Skin epidermis (tissue), 12 donors: Measurements from ENCODE around the gene APOBEC3G.

Source experiments
- H3K27ac ChIP-seq, 21 experiments: fragments of 200-600 bp; sonication (generic) in 11 of 21; one replicate each; pipeline ENCODE4 v1.5.0; 2020; ENCODE audit warnings: mild to moderate bottlenecking in 3 of 21, inconsistent platforms in 2 of 21, moderate library complexity in 2 of 21
- H3K4me3 ChIP-seq, 7 experiments: fragments of 200-600 bp; sonication (generic) in 2 of 7; one replicate each; pipeline ENCODE4 v1.5.0; 2020; ENCODE audit warnings: inconsistent platforms in 2 of 7, mild to moderate bottlenecking in 2 of 7, moderate library complexity in 1 of 7

The APOBEC3G gene

DNA sequence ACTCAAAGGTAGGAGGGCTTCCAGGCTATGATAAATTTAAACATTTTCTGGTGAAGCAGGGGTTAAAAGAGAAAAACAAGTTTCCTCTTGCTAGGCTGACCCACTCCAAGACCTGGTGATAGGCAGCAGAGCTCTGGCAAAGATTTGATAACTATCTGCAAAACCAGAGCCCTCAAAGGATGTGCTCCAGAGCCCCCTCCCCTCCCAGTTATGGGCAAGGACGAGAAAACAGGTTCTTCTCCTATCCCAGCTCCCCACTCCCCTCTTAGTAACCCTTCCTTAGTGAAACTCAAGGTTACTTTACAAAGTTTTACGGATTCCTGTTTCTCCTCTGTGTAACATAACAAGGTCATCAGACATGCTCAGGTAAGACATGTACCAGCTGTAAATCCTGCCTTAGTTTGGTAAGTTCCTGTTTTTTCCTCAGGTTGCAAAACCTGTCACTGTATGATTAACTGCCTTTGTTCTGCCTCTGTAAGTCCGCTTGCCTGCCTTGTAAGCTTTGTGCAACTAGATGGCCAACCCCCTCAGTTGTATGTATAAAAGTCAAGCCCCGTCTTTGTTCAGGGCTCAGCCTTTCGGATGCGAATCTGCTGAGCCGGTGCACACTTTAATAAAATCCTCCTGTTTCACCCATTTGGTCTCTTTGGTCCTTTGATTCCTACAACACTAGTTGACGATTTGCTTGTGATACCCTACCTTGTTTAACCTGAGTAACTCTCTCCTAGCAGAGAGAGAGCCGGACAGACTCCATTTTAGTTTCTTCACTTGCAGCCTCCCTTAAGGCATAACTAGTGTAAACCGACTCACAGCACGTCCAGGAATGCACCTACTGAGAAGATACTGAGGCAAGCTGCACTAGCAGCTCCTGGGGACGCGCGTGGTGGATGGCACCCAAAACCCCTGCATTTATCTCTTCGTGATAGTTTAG lies 33.8 kb downstream of the APOBEC3G start:
- H3K4me3 ChIP-seq: no peak overlapping the region
- no peak overlapping the region for H3K27ac ChIP-seq

DNA sequence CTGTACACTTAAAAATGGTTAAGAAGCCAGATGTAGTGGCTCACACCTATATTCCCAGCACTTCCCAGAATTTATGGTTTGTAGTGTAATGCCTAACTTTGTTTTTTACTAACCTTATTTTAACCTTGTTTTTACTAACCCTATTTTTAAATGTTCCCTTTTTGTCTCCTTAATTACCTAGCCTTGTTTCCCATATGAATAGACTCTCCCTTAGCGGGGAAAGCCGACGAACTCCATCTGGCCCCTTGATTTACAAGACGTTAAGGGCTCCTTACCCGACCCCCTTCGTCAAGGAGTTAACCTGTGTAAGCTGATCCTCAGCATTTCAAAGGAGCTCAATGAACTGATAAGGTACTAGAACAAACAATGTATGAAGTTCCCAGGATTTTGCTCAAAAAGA lies 37.0 kb downstream of the APOBEC3G start:
- Histone ChIP-seq H3K4me3 (no peak overlapping the region), H3K27ac (no peak overlapping the region)

DNA sequence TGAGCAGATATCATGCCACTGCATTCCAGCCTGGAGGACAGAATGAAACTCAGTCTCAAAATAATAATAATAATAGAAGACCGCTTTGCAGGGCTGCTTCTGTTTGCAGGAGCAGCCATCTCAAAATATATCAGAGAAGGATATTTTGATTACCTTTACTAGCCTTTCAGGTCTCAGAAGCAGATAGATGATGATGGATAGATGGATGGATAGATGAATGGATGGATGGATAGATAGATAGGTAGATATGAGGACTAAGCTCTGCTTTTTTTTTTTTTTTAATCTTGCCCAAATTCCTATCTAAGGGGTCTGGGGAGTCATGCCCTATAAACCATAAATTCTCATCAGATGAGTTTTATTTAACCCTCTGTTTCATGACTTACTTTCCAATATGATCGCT lies 38.5 kb downstream of the APOBEC3G start:
- H3K27ac ChIP-seq: peak overlapping the region in 3 of 21 experiments; percentile 31 to 71 (median 53)
- no peak overlapping the region for H3K4me3 ChIP-seq

DNA sequence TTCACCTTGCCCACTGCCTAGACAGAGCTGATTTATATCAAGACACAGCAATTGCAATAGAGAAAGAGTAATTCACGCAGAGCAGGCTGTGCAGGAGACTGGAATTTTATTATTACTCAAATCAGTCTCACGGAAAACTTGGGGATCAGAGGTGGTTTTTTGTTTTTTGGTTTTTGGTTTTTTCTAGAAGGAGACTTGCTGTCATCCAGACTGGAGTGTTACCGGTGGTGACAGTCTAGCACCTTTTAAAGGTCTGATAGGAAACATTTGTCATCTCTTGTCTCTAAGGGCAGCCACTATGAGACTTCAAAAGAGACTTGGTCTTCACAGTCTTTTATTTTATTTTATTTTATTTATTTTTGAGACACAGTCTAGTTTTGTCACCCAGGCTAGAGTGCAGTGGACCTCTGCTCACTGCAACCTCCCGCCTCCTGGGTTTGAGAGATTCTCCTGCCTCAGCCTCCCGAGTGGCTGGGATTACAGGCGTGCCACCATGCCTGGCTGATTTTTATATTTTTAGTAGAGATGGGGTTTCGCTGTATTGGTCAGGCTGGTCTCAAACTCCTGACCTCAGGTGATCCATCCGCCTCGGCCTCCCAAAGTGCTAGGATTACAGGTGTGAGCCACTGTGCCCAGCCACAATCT lies 39.0 kb downstream of the APOBEC3G start:
- H3K4me3 ChIP-seq: no peak overlapping the region
- H3K27ac ChIP-seq: peak overlapping the region in 7 of 21 experiments; percentile 12 to 71 (median 31)

DNA sequence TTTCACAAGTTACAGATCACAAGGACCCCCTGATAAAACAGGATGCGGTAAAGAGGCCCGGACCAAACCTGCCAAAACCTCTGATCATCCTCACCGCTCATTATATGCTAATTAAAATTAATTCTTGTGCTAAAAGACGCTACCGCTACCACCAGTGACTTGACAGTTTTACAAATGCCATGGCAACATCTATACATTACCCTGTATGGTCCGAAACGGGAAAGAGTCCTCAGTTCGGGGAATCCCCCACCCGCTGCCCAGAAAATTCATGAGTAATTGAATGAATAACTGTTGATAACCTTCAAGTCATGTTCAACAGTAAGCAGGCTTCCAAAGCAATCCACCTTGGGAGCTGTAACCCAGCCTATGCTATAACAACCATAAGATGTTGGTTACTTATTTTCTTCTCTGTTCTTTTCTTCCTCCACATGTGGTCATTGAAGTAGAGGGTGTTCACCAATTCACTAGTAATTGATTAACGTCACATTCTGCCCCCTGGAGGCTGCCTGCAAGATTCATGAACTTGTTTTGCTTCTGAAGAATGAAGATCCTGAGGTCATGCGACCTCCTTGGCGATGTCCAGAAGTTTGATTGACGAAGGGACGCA lies 40.6 kb downstream of the APOBEC3G start:
- no peak overlapping the region for H3K4me3 ChIP-seq
- peak overlapping the region in 7 of 21 experiments; percentile 22 to 71 (median 46) for H3K27ac ChIP-seq

DNA sequence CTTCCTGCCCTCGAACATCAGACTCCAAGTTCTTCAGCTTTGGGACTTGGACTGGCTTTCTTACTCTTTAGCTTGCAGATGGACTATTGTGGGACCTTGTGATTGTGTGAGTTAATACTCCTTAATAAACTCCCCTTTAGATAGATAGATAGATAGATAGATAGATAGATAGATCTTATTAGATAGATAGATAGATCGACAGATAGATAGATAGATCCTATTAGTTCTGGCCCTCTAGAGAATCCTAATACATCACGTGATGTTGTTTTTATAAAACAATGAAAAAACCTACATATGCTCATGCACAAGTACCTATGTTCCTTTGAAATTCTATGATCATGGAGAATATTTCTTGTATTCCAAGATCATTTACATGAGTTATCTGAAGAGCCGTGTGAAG lies 43.9 kb downstream of the APOBEC3G start:
- no peak overlapping the region for H3K27ac ChIP-seq
- no peak overlapping the region for H3K4me3 ChIP-seq

DNA sequence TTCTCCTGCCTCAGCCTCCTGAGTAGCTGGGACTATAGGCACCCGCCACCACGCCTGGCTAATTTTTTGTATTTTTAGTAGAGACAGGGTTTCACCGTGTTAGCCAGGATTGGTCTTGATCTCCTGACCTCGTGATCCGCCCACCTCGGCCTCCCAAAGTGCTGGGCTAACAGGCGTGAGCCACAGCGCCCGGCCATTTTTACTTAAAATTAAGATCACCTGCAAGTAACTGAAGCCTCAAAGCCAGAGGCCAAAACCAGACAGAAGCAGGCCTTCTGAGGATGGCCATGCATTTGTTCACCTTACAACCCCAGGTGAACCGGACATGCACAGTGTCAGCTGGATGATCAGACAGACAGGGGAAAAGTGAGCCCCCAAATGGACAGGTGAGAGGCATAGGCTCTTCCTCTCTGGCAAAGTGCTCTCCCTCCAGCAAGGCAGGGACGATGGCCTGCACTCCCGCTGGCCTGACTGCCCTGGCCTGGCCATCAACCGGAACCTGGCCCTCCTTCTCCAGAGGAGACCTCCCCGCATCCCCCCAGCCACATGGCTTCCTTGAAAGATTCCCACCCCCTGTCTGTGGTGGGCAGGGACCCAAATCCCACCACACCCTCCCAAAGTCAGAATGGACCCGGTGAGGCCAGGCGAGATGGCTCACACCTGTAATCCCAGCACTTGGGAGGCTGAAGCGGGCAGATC lies 45.8 kb downstream of the APOBEC3G start:
- Histone ChIP-seq H3K27ac (no peak overlapping the region), H3K4me3 (no peak overlapping the region)

DNA sequence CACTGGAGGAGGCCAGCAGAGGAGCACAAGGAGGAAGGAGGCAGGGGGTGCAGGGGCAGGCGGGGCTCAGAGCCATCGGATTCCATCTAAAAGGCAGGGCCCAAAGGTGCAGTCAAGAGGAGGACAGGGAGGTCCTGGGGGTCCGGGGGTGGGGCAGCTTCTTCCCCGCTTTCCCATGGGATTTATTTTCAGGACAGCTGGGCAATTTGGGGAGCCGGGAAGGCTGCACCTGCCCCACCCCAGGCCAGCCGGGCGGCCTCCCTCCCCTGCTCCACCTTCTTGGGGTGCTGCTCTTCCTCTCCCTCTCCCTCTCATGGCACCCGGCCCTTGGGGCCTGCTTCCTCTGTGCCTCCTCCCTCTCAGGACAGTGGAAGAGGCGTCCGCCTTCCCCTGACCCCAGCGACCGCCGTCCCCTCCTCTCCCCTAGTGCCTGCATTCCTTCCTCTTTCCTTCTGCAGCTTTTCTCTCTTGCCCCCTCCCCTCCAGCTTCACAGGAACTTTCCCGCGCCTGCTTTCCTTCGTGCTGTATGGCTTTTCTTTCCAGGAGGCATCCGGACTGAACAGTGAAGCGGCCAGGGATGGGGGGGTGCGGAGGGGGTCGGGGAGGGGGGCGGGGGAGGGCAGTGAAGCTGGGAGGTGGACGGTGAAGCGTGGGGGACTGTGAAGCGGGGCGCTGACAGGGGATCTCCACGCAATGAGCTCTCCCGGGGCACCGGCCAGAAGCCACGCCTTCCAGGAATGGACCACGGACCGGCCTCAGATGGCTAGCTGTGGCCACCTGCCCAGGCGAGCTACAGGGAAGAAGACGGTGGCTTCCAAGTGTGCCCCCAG lies 46.9 kb downstream of the APOBEC3G start:
- H3K27ac ChIP-seq: no peak overlapping the region

DNA sequence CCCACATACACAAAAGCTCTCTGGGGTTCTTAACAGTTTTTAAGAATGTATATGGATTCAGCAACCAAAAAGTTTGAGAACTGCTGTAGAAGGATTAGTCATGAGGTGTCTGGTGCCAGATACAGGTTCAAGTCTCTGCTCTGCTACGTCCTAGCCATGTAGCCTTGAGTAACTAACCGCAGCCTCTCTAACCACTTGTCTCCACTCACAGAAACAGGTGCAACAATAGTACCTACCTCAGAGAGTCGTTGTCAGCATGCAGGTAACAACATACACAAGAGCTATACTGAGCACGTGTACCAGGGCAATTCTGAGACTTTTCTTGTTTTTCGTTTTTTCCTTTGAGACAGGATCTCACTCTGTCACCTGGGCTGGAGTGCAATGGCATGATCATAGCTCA lies 48.5 kb downstream of the APOBEC3G start:
- Histone ChIP-seq H3K27ac (no peak overlapping the region), H3K4me3 (no peak overlapping the region)

More for the DNA sequence above, 46.9 kb downstream of the APOBEC3G start:
- no peak overlapping the region for H3K4me3 ChIP-seq

DNA sequence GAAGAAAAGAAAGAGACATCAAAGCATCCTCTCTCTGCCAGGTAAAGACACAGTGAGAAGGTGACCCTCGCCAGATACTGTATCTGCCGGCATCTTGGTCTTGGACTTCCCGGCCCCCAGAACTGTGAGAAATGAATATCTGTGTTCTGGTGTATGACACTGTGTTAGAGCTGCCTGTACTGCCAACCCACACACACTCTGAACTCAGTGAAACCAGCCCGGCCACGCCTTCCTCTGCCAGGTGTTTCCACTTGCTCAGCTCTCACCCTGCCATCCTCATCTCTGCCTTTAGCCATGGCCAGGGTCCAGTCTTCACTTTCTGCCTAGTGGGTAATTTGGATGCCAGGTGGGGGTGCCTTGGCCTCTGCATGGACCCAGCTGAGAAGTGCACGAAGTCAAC lies 51.4 kb downstream of the APOBEC3G start:
- no peak overlapping the region for H3K4me3 ChIP-seq
- no peak overlapping the region for H3K27ac ChIP-seq

DNA sequence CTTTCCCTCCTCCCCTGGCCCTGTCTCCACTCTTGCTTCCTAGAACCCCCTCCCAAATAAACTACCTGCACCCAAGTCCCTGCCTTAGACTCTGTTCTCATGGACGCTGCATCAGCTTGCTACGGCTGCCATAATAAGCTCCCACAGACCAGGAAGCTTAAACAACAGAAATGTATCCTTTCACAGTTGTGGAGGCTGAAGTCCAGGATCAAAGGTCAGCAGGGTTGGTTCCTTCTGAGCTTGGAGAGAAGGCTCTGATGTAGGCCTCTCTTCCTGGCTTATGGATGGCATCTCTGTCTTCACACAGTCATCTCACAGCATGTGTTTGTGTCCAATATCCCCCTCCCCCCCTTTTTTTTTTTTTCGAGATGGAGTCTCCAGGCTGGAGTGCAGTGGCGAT lies 52.0 kb downstream of the APOBEC3G start:
- no peak overlapping the region for H3K27ac ChIP-seq
- no peak overlapping the region for H3K4me3 ChIP-seq

DNA sequence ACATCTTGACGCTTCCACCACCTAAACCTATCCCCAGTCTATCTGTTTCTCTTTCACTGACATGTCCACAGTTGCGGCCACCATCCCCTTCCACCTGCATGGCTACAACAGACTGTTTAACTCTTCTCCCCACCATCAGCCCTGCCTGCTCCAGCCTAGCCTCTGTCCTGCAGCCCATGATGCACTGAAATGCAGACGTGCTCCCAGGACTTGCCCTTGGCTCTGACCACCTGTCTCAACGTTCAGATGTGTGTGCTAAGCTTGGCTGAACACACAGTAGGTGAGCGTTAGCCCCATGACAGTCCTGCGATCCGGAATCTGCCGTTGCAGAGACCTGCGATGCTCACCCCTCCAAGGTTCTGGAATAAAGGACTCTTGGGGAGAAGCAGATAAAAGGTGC lies 52.7 kb downstream of the APOBEC3G start:
- Histone ChIP-seq H3K27ac (no peak overlapping the region), H3K4me3 (no peak overlapping the region)

DNA sequence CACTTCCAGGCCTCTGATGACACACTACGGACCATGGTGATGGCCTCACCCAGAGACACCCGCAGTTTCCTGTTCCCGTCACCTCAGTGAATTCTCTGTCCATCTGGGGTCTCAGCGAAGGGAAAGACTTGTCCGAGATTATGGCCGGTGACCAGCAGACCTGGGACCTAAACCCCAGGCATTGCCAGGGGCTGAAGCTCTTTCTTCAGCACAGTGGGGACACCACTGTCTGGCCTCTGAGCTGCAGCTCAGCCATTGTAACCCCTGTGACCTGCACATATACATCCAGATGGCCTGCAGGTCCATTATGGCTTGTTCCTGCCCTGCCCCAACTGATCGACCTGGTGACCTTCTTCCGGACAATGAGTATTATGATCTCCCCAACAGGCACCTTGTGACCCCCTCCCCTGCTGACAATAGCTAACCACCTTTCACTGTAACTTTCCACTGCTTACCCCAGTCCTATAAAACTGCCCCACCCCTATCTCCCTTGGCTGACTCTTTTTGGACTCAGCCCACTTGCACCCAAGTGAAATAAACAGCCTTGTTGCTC lies 53.2 kb downstream of the APOBEC3G start:
- no peak overlapping the region for H3K27ac ChIP-seq
- no peak overlapping the region for H3K4me3 ChIP-seq

DNA sequence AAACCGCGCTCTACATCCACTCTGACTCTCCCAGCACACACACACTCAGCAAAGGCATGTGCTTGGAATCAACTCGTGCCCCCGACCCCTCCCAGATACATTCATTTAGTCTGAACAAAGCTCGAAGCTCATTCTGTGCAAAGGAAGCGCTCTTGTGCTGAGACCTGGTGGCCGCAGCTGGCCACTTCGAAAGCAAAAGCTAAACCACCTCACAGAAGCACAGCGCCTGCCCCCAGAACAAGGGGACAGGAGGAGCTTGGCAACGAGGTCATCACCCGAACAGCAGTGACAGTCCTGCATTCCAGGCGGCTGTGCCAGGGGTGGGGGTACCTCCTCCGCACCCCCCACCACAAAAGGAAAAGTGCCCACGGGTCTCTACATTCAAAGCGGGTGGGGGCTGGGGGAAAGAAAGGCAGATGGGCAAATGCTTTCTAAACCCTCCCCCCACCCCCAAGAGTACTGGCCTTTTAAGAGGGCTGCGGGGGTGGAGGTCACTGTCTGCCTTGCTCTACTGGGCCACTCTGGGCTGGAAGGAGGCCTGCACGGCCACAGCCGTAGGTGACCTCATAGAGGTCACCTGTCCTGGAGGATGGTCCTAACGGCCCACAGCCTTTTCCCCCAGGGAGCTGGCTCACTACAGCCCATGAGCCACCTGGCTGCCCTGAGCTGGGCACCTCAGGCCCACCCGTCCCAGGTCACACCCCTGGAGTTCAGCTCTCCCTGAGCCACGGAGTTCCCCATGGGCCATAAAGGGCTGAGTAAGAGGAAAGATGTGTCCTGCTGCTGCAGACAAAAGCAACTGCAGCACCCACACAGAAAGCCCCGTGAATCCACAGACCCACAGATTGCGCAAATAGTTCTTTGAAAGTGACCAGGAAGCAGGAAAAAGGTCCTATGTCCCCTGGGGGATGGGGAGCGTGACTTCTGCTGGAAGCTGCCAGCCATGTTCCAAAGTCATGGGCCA lies 54.1 kb downstream of the APOBEC3G start:
- Histone ChIP-seq H3K4me3 (no peak overlapping the region), H3K27ac (peak overlapping the region in 2 of 21 experiments; percentile 9 to 23)

DNA sequence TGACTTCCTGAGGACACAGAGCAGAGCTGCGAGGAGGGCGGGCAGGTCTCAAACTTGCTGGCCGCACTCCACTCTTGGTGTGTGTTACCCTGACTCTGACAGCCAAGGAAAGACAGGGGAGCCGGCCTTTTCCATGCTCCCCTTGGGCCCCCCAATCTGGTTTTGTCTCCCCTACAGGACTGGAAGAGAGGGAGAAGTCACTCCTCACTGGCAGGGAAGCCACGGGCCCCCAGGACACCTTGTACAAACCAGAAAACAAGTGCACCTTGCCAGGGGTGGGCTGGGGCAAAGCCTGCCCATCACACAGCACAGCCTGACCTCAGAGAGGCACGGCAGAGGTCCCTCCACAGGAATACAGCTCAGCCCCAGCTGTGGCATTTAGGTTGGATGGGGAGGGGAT lies 55.2 kb downstream of the APOBEC3G start:
- peak overlapping the region in 1 of 21 experiments; percentile 9 for H3K27ac ChIP-seq

DNA sequence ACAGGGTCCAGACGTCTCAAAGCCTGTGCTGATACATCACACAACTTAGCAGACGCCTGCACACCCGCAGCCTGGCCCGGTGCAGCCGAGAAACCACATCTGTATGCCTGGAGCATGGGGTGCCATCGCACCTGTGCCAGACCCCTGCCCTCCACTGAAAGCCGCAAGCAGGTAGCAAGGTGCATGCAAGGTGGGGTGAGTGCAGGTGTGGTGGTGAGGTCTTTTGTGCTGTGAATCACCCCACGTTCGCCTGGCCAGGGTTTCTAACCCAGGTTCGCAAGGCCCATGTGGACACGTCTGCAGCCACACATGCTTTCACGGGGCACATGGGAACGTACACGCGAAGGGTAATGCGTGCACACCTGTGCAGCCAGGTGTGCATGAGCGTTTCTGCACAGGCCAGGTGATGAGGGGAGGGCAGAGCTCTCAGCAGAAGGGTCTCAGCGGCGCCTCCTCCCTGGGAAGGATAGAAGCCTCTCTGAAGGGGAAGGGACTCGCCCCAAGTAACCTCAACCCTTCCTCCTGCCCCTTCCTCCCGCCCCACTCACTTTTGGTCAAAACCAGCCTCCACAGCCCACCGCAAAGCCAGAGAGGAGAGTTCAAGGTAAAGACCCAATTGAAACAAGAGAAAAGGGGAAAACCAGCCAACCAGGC lies 55.9 kb downstream of the APOBEC3G start:
- Histone ChIP-seq H3K4me3 (no peak overlapping the region), H3K27ac (no peak overlapping the region)

More for the DNA sequence above, 55.2 kb downstream of the APOBEC3G start:
- H3K4me3 ChIP-seq: no peak overlapping the region

DNA sequence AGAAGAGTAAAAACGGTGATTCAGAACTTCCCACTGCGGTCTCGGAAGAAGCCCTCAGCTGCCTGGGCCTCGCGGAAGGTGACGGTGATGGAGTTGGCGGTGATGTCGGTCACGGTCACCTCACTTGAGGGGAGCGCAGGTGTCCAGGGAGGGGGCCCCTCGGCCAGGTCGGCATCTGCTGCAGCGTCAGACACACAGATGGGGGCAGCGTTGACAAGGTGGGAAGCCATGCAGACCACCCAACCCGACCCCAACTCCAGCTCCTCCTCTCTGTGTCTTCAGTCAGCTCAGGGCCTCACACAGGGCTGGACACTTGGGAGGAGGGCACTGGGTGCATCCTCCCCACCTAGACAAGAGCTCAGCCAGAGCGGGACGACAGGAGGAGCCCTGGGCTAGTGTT lies 56.8 kb downstream of the APOBEC3G start:
- no peak overlapping the region for H3K4me3 ChIP-seq
- H3K27ac ChIP-seq: no peak overlapping the region
